Measurements from ENCODE around the gene NDOR1. TPM values are rescaled to one million over a fixed set of nuclear protein-coding genes. Genes with fewer than 3 reads are reported as not detected.

The NDOR1 gene
- total RNA-seq, 2 experiments from 2014 or later, result 27.0 to 27.8 TPM

DNA sequence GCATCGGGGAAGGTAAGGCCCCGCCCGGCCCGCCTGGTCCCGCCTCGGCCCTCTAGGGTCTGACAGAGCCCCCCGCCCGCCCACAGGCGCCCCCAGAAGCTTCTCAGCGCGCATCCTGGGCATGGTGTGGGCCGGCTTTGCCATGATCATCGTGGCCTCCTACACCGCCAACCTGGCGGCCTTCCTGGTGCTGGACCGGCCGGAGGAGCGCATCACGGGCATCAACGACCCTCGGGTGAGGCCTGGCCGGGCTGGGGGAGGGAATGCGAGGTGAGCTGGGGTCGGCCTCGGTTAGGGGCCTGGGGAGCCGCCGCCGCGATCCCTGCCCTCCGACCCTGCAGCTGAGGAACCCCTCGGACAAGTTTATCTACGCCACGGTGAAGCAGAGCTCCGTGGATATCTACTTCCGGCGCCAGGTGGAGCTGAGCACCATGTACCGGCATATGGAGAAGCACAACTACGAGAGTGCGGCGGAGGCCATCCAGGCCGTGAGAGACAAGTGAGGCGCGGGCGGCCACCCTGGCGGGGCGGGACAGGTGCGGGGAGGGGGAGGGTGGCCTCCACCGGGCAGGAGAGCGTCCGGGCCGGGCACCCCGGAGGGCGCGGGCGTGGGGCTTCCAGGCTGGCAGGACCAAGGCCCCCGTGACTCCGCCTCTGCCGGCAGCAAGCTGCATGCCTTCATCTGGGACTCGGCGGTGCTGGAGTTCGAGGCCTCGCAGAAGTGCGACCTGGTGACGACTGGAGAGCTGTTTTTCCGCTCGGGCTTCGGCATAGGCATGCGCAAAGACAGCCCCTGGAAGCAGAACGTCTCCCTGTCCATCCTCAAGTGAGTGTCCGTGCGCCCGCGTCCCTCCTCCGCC lies 42.8 kb upstream of the NDOR1 start:
- peak; percentile 34 for DNase-seq
- Mint-ChIP-seq H3K4me3 (no peak overlapping the region), H3K27me3 (peaks cover 37% of the 10 kb centered on the region), H3K4me1 (peaks cover 3% of the 10 kb centered on the region), H3K9me3 (ENCODE audit: low read depth) (no peaks in the 10 kb centered on the region), H3K36me3 (ENCODE audit: low read depth) (no peaks in the 10 kb centered on the region), H3K27ac (no peak overlapping the region)
- intact Hi-C loops (cut with DNase I, micrococcal nuclease), result no loop called here
- POLR2A ChIA-PET, result no interaction called here
- ATAC-seq, result peak; percentile 39
- CTCF ChIA-PET, result interaction anchor here (0.6 kb wide), 2 partner anchors 67 to 79 kb away, joined by 3 to 4 read pairs; no protein-coding TSS in a partner anchor

DNA sequence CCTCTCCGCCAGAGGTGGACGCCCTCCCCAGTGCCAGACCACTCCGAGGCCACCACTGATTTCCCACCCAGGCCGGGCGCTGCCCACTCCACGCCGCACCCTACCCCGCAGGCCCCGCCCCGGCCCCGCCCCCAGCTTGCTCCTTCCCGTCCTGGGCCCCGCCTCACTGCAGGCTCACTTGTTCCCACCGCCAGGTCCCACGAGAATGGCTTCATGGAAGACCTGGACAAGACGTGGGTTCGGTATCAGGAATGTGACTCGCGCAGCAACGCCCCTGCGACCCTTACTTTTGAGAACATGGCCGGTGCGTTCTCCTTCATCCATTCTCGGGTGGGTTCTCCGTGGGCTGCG lies 42.2 kb upstream of the NDOR1 start:
- H3K27me3 Mint-ChIP-seq, result peaks cover 31% of the 10 kb centered on the region
- intact Hi-C loops (cut with DNase I, micrococcal nuclease), result no loop called here
- ATAC-seq (no peak), DNase-seq (no peak)
- H3K9me3 Mint-ChIP-seq (ENCODE audit: low read depth), result no peaks in the 10 kb centered on the region
- POLR2A ChIA-PET, result no interaction called here
- no peak overlapping the region for H3K4me3 Mint-ChIP-seq
- peaks cover 3% of the 10 kb centered on the region for H3K4me1 Mint-ChIP-seq
- H3K27ac Mint-ChIP-seq, result no peak overlapping the region
- H3K36me3 Mint-ChIP-seq (ENCODE audit: low read depth), result no peaks in the 10 kb centered on the region
- CTCF ChIA-PET, result no interaction called here

DNA sequence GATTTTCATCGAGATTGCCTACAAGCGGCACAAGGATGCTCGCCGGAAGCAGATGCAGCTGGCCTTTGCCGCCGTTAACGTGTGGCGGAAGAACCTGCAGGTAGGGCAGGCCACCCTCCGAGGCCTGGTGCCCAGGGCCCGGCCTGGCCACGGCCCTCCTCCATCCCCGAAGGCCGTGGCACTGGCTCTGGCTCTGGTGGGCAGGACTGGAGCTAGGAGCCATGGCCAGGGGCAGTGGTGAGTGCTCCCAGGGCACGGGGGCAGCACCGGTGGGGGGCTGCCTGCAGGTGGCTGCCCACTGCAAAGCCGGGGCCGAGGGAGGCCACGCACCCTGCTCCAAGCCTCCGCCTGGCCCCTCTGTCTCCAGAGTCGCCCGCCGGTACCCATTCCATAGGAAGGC lies 41.7 kb upstream of the NDOR1 start:
- DNase-seq, result no peak
- Mint-ChIP-seq H3K36me3 (ENCODE audit: low read depth) (no peaks in the 10 kb centered on the region), H3K4me1 (peaks cover 3% of the 10 kb centered on the region), H3K4me3 (no peak overlapping the region), H3K27ac (no peak overlapping the region), H3K27me3 (peaks cover 32% of the 10 kb centered on the region), H3K9me3 (ENCODE audit: low read depth) (no peaks in the 10 kb centered on the region)
- CTCF ChIA-PET, result no interaction called here
- ATAC-seq, result no peak
- POLR2A ChIA-PET, result no interaction called here
- intact Hi-C loops (cut with DNase I, micrococcal nuclease), result no loop called here

DNA sequence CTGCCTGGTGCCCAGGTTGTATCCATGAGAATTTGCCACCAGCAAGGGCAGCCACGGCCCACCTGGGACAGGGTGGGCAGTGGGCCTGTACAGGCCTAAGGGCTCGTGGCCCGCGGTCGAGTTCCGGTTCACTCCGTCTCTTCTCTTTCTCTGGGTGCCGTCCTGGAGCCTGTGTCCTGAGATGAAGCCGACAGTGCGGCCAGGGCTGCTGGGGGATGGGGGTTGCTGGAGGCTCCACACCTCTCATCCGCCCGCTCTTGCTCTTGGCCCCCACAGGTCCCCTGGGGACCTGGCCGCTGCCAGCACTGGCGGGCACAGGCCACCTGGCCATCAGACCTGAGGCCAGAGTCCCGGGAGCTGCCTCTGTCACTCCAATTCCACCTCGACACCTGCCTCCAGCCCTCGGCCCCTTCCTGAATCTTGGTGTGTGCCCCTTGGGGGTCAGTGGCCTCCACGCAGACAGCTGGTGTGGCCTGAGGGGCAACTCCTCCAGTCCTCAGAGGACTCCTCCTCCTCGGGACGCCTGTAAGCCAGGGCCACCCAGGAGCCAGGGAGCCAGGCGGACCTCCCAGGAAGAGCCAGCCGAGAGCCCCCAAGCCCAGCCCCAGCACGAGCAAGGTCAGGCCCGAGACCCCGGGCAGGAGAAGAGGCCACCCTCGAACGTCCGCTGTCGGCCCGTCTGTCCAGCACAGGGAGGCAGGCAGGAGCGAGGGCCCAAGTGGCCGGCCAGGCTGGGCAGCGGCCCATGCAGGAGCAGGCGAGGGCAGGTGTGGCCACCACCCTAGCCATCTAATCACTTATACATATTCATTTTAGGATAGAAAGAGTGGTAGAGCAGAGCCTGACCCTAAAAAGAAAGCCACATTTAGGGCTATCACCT lies 40.9 kb upstream of the NDOR1 start:
- Mint-ChIP-seq H3K36me3 (ENCODE audit: low read depth) (no peaks in the 10 kb centered on the region), H3K27ac (no peak overlapping the region), H3K4me1 (no peaks in the 10 kb centered on the region), H3K4me3 (no peak overlapping the region), H3K9me3 (ENCODE audit: low read depth) (no peaks in the 10 kb centered on the region), H3K27me3 (peaks cover 28% of the 10 kb centered on the region)
- DNase-seq (no peak), ATAC-seq (no peak)
- CTCF ChIA-PET, result no interaction called here
- intact Hi-C loops (cut with DNase I, micrococcal nuclease), result no loop called here
- POLR2A ChIA-PET, result no interaction called here

DNA sequence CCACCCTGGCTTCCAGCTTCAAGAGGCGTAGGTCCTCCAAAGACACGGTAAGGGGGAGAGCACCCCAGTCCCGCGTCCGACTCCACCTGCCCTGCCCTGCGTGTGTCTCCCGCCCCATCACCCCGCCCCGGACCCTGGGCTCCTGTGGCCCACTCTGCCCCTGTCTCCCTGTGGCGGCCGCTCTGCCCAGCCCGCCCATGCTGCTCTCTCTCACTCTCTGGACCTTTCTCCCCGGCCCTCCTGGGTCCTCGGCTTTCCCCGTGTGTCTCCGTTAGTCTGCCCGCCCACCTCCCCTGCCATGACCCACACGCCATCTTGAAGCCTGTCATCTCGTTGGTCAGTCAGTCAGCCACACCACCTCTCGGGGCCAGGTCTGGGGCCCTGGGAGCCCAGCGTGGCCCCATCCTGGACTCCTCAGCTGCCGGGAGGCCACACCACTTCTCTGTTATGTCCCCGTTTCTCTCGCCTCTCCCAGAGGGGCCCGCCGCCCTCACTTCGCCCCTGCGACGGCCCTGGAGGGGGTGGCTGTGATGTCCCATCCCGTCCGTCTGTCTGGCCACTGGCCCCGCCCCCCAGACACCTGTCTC lies 40.2 kb upstream of the NDOR1 start:
- peaks cover 29% of the 10 kb centered on the region for H3K27me3 Mint-ChIP-seq
- DNase-seq (no peak), ATAC-seq (no peak)
- intact Hi-C loops (cut with DNase I, micrococcal nuclease), result no loop called here
- POLR2A ChIA-PET, result no interaction called here
- no peak overlapping the region for H3K27ac Mint-ChIP-seq
- no peaks in the 10 kb centered on the region for H3K9me3 Mint-ChIP-seq (ENCODE audit: low read depth)
- H3K4me3 Mint-ChIP-seq, result no peak overlapping the region
- CTCF ChIA-PET, result no interaction called here
- no peaks in the 10 kb centered on the region for H3K36me3 Mint-ChIP-seq (ENCODE audit: low read depth)
- no peaks in the 10 kb centered on the region for H3K4me1 Mint-ChIP-seq

DNA sequence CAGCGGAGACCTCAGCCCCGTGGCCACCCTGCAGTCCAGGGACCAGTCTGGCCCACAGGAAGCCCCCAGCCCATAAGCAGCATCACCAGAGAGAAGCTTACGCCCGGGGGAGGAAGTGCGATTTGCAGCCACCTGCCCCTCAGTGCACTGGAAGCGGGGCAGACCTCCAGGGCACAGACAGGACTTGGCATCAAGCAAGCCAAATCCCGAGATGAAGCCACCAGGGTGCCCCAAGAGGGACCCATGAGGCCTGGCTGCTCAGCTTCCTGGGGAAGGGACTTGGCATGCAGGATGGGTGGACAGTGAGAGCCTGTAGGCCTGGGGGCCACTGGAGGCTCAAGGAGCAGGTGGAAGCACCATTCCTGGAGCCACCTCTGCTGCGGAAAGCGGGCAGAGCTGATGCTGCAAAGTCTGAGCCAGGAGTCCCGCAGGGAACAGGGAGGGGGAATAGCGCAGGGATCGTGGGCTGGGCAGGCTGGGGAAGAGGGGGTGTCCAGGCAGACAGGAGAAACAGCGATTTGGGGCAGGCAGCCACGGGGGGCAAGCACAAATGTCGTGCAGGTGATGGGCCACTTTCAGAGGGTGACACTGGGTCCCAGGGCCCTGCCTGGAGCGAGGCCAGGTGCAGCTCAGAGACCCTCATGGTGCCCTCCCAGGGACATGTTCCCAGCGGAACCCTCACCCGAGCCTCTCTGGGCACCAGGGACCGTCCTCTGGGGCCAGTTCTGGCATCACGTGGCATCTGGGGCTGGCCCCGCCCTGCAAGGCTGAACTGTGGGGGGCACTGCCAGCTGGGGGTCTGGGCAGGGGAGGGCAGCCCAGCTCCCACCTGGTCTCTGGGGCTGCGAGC lies 38.9 kb upstream of the NDOR1 start:
- DNase-seq (no peak), ATAC-seq (no peak)
- H3K36me3 Mint-ChIP-seq (ENCODE audit: low read depth), result no peaks in the 10 kb centered on the region
- ChIA-PET CTCF (interaction anchor here (0.7 to 1.1 kb wide), 2 partner anchors 60 to 70 kb away, joined by 3 to 4 read pairs; no protein-coding TSS in a partner anchor), POLR2A (no interaction called here)
- H3K9me3 Mint-ChIP-seq (ENCODE audit: low read depth), result no peaks in the 10 kb centered on the region
- peaks cover 32% of the 10 kb centered on the region for H3K27me3 Mint-ChIP-seq
- intact Hi-C loops (cut with DNase I, micrococcal nuclease), result no loop called here
- no peak overlapping the region for H3K27ac Mint-ChIP-seq
- no peaks in the 10 kb centered on the region for H3K4me1 Mint-ChIP-seq
- H3K4me3 Mint-ChIP-seq, result no peak overlapping the region

DNA sequence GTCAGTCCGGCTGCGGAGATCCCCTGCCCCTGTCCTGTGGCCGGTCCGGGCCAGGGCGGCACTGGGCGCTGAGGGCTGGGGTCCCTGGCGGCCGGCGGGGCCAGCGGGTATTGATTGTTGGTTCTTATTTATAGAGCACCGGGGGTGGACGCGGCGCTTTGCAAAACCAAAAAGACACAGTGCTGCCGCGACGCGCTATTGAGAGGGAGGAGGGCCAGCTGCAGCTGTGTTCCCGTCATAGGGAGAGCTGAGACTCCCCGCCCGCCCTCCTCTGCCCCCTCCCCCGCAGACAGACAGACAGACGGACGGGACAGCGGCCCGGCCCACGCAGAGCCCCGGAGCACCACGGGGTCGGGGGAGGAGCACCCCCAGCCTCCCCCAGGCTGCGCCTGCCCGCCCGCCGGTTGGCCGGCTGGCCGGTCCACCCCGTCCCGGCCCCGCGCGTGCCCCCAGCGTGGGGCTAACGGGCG lies 38.2 kb upstream of the NDOR1 start:
- ATAC-seq (no peak), DNase-seq (no peak)
- POLR2A ChIA-PET, result no interaction called here
- H3K9me3 Mint-ChIP-seq (ENCODE audit: low read depth), result no peaks in the 10 kb centered on the region
- H3K36me3 Mint-ChIP-seq (ENCODE audit: low read depth), result no peaks in the 10 kb centered on the region
- CTCF ChIA-PET, result no interaction called here
- no peak overlapping the region for H3K27ac Mint-ChIP-seq
- intact Hi-C loops (cut with DNase I, micrococcal nuclease), result no loop called here
- no peaks in the 10 kb centered on the region for H3K4me1 Mint-ChIP-seq
- peaks cover 29% of the 10 kb centered on the region for H3K27me3 Mint-ChIP-seq
- H3K4me3 Mint-ChIP-seq, result no peak overlapping the region

DNA sequence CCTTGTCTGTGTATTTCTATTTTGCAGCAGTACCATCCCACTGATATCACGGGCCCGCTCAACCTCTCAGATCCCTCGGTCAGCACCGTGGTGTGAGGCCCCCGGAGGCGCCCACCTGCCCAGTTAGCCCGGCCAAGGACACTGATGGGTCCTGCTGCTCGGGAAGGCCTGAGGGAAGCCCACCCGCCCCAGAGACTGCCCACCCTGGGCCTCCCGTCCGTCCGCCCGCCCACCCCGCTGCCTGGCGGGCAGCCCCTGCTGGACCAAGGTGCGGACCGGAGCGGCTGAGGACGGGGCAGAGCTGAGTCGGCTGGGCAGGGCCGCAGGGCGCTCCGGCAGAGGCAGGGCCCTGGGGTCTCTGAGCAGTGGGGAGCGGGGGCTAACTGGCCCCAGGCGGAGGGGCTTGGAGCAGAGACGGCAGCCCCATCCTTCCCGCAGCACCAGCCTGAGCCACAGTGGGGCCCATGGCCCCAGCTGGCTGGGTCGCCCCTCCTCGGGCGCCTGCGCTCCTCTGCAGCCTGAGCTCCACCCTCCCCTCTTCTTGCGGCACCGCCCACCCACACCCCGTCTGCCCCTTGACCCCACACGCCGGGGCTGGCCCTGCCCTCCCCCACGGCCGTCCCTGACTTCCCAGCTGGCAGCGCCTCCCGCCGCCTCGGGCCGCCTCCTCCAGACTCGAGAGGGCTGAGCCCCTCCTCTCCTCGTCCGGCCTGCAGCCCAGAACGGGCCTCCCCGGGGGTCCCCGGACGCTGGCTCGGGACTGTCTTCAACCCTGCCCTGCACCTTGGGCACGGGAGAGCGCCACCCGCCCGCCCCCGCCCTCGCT lies 37.5 kb upstream of the NDOR1 start:
- intact Hi-C loops (cut with DNase I, micrococcal nuclease), result no loop called here
- H3K4me1 Mint-ChIP-seq, result no peaks in the 10 kb centered on the region
- H3K36me3 Mint-ChIP-seq (ENCODE audit: low read depth), result no peaks in the 10 kb centered on the region
- no peak overlapping the region for H3K27ac Mint-ChIP-seq
- no peaks in the 10 kb centered on the region for H3K9me3 Mint-ChIP-seq (ENCODE audit: low read depth)
- H3K4me3 Mint-ChIP-seq, result no peak overlapping the region
- peaks cover 27% of the 10 kb centered on the region for H3K27me3 Mint-ChIP-seq
- DNase-seq (peak; percentile 34), ATAC-seq (peak; percentile 20)
- POLR2A ChIA-PET, result no interaction called here
- CTCF ChIA-PET, result interaction anchor here (0.6 to 0.7 kb wide), 2 partner anchors 121 to 640 kb away, joined by 3 to 4 read pairs; no protein-coding TSS in a partner anchor

DNA sequence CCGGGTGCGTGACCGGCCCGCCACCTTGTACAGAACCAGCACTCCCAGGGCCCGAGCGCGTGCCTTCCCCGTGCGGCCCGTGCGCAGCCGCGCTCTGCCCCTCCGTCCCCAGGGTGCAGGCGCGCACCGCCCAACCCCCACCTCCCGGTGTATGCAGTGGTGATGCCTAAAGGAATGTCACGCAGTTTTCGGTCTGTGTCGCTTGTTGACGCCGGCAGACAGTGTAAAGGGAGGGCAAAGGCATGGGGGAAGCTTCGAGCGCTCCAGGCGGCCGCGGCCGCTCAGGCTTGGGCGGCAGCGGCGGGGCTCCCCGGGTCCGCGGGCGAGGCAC lies 37.0 kb upstream of the NDOR1 start:
- peak; percentile 7 for ATAC-seq
- peak; percentile 37 for DNase-seq
- intact Hi-C loops (cut with DNase I, micrococcal nuclease), result no loop called here
- peak overlapping the region; percentile 44 for H3K4me3 Mint-ChIP-seq
- ChIA-PET POLR2A (no interaction called here), CTCF (interaction anchor here (0.6 to 0.7 kb wide), 2 partner anchors 122 to 641 kb away, joined by 3 to 4 read pairs; no protein-coding TSS in a partner anchor)
- no peaks in the 10 kb centered on the region for H3K4me1 Mint-ChIP-seq
- H3K27me3 Mint-ChIP-seq, result peaks cover 28% of the 10 kb centered on the region
- H3K9me3 Mint-ChIP-seq (ENCODE audit: low read depth), result no peaks in the 10 kb centered on the region
- H3K36me3 Mint-ChIP-seq (ENCODE audit: low read depth), result no peaks in the 10 kb centered on the region
- H3K27ac Mint-ChIP-seq, result no peak overlapping the region

DNA sequence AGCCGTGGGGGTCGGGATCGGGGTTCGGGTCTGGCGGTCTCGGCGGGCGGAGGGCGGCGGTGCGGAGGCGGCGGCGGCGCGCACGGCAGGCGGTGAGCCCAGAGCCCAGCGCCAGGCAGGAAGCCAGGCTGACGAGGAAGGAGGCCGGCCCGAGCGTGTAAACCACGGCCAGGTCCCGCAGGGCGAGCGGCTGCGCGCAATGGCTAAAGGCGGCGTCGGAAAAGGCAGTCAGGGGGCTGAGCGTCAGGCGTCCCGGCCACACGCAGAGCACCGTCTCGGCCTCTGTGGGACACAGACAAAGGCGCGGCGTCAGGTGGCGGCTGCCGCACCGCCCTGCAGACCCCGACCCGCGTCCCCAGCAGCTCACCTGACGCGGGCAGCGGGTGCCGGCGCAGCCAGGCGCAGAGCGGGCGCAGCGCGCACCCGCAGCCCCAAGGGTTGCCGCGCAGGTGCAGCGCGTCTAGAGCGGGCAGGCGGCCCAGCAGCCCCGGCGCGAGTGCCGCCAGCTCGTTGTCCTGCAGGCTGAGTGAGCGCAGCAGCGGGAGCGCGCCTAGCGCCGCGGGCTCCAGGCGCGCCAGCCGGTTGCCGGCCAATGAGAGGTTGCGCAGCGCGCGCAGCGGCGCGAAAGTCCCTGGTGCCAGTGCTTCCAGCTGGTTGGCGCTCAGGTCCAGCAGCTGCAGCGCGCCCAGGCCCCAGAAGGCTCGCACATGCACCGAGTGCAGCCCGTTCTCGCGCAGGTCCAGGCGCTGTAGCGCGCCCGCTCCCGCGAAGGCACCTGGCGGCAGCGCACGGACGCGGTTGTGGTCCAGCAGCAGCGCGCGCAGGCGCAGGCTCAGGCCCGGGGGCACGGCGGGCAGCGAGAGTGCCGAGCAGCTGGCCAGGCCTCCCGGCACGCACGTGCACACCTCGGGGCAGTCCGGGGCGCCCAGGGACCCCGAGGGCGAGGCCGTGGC lies 36.3 kb upstream of the NDOR1 start:
- DNase-seq (peak; percentile 39), ATAC-seq (peak; percentile 42)
- Mint-ChIP-seq H3K36me3 (ENCODE audit: low read depth) (no peaks in the 10 kb centered on the region), H3K27me3 (peaks cover 26% of the 10 kb centered on the region), H3K9me3 (ENCODE audit: low read depth) (no peaks in the 10 kb centered on the region), H3K27ac (no peak overlapping the region), H3K4me3 (peak overlapping the region; percentile 44), H3K4me1 (no peaks in the 10 kb centered on the region)
- POLR2A ChIA-PET, result no interaction called here
- CTCF ChIA-PET, result interaction anchor here (0.7 kb wide), 1 partner anchor 122 kb away, joined by 3 read pairs; no protein-coding TSS in a partner anchor
- intact Hi-C loops (cut with DNase I, micrococcal nuclease), result no loop called here
